Natural killer cell (primary cell): ENCODE data around the gene RYR2. TPM values are rescaled to one million over a fixed set of nuclear protein-coding genes. Genes with fewer than 3 reads are reported as not detected.

Source experiments
- ATAC-seq, 3 donors: fragments of 150-1000 bp in 2 of 3; fragments of 200-7000 bp in 1 of 3; cut with Tn5 transposase; 1 replicate in 1 of 3; 2 replicates in 2 of 3; pipeline ENCODE4 v1.10.0; 2021; ENCODE audit warnings: mild to moderate bottlenecking in 2 of 3, moderate library complexity in 2 of 3
- DNase-seq, 2 donors: peaks; one replicate each; pipeline versions ENCODE4 v3.0.0 to v3.0.0-alpha.2; 2013 to 2021; ENCODE audit warnings: mixed read lengths in 1 of 2
- H3K27ac ChIP-seq: one replicate; pipeline ENCODE4 v1.5.1; 2013; ENCODE audit warnings: mild to moderate bottlenecking, low read length
- H3K27me3 ChIP-seq: one replicate; pipeline ENCODE4 v1.6.1; 2013; ENCODE audit warnings: low read length; ENCODE audit not compliant: control insufficient read depth, insufficient read depth
- H3K36me3 ChIP-seq: one replicate; pipeline ENCODE4 v1.6.1; 2013; ENCODE audit warnings: low read length; ENCODE audit not compliant: control insufficient read depth, insufficient read depth
- H3K4me1 ChIP-seq: one replicate; pipeline ENCODE4 v1.6.1; 2013; ENCODE audit warnings: low read length; ENCODE audit not compliant: control insufficient read depth, insufficient read depth
- H3K4me3 ChIP-seq: one replicate; pipeline ENCODE4 v1.5.1; 2013; ENCODE audit warnings: low read length
- H3K9me3 ChIP-seq: one replicate; pipeline ENCODE4 v1.6.1; 2013; ENCODE audit warnings: low read length; ENCODE audit not compliant: control insufficient read depth, insufficient read depth
- H3K27ac Mint-ChIP-seq, 2 donors: one replicate each; pipeline ENCODE4 v1.8.0; 2022; ENCODE audit warnings: mild to moderate bottlenecking in 2 of 2, mixed read lengths in 2 of 2, moderate library complexity in 1 of 2
- H3K27me3 Mint-ChIP-seq, 2 donors: one replicate each; pipeline ENCODE4 v1.8.0; 2022; ENCODE audit warnings: low read depth in 2 of 2, mixed read lengths in 2 of 2
- H3K36me3 Mint-ChIP-seq: one replicate; pipeline ENCODE4 v1.8.0; 2022; ENCODE audit warnings: mixed read lengths
- H3K4me1 Mint-ChIP-seq, 2 donors: one replicate each; pipeline ENCODE4 v1.8.0; 2022; ENCODE audit warnings: mixed read lengths in 2 of 2
- H3K4me3 Mint-ChIP-seq: one replicate; pipeline ENCODE4 v1.8.0; 2022; ENCODE audit warnings: mild to moderate bottlenecking, moderate library complexity, mixed read lengths
- H3K9me3 Mint-ChIP-seq, 2 donors: one replicate each; pipeline ENCODE4 v1.8.0; 2022; ENCODE audit warnings: mixed read lengths in 2 of 2
- WGBS: methylation state at CpG from one replicate; pipeline ENCODE4 v1.1.7; 2013; ENCODE audit warnings: missing lambda C conversion rate; ENCODE audit not compliant: insufficient coverage; 5-methylcytosine and 5-hydroxymethylcytosine counted together
- intact Hi-C: fragments of 100-400 bp; cut with micrococcal nuclease; formaldehyde crosslinking; loops from one replicate; pipeline ENCODE4 v1.14.2; 2022
- total RNA-seq, 4 donors: library from RNA; stranded (reverse); fragments of 120-200 nt in 1 of 4; gene quantifications; one replicate each; pipeline versions ENCODE4 v1.2.3 to v1.2.4, GENCODE V29; 2013 to 2022
- TF ChIP-seq, protein P1 (sequence below): fragments of 200-600 bp; IDR thresholded peaks from one replicate; pipeline ENCODE4 v1.8.0; 2022; ENCODE audit warnings: antibody characterized with exemption

RYR2 gene
- total RNA-seq, 3 donors from 2014 or later (not counting 1 experiment from before 2014, with no cell fraction given): 0.13 to 1.2 (median 0.38) TPM

DNA sequence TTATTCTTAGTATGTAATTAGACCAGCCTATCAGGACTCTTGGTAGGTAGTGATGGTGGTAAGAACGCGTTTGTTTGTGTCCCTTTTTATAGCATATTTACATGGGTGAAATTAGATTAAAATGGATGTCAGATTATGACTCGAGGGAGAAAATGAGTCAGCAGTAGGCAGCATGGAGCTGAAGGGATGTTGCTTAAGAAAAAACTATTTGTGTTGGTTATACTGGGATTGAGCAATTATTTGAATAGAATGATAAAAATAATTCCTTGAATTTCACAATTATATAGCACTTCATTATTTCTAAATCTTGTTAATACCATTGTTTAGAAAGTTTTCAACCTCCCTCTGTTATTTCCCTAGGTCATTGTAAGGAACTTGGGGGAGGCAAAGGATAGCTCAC lies 348.8 kb downstream of the RYR2 start:
- Mint-ChIP-seq H3K4me1 (no peaks in the 10 kb centered on the region), H3K36me3 (no peaks in the 10 kb centered on the region), H3K27me3 (peaks cover 0 to 2% of the 10 kb centered on the region in 2 donors), H3K4me3 (no peak overlapping the region), H3K9me3 (peaks cover 2% of the 10 kb centered on the region in 2 donors), H3K27ac (no peak overlapping the region)
- 39% methylated on average over 3 of the region's 3 CpGs for WGBS
- Histone ChIP-seq H3K36me3 (no peaks in the 10 kb centered on the region), H3K27me3 (no peaks in the 10 kb centered on the region), H3K27ac (no peak overlapping the region), H3K4me3 (no peak overlapping the region), H3K4me1 (no peaks in the 10 kb centered on the region), H3K9me3 (no peaks in the 10 kb centered on the region)
- DNase-seq (no peak), ATAC-seq (no peak)
- TF ChIP-seq, protein P1, sequence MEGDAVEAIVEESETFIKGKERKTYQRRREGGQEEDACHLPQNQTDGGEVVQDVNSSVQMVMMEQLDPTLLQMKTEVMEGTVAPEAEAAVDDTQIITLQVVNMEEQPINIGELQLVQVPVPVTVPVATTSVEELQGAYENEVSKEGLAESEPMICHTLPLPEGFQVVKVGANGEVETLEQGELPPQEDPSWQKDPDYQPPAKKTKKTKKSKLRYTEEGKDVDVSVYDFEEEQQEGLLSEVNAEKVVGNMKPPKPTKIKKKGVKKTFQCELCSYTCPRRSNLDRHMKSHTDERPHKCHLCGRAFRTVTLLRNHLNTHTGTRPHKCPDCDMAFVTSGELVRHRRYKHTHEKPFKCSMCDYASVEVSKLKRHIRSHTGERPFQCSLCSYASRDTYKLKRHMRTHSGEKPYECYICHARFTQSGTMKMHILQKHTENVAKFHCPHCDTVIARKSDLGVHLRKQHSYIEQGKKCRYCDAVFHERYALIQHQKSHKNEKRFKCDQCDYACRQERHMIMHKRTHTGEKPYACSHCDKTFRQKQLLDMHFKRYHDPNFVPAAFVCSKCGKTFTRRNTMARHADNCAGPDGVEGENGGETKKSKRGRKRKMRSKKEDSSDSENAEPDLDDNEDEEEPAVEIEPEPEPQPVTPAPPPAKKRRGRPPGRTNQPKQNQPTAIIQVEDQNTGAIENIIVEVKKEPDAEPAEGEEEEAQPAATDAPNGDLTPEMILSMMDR: no peak
- intact Hi-C loops: no loop called here

DNA sequence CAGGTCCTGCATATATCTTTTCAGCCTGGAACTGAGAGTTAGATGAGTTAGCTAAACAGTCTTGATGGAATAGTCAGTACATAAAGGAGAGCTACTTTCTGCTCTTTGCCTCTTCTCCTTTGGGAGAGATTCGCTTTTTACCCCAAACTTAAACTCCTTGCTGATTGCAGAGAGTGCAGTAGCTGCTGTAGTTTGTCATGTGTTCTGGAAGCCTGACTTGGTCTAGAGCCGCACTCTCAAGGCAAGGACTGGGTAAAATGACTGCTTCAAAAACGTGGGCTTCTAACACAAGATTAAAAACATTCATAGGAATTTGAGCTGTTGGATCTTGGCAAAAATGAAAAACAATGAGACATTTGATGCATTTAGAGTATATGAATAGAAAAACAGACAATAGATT lies 351.6 kb downstream of the RYR2 start:
- Mint-ChIP-seq H3K36me3 (no peaks in the 10 kb centered on the region), H3K9me3 (peaks cover 3% of the 10 kb centered on the region in 2 donors), H3K4me3 (no peak overlapping the region), H3K27me3 (peaks cover 0 to 3% of the 10 kb centered on the region in 2 donors), H3K27ac (no peak overlapping the region), H3K4me1 (no peaks in the 10 kb centered on the region)
- 53% methylated on average over 3 of the region's 3 CpGs for WGBS
- no peak for DNase-seq
- Histone ChIP-seq H3K4me1 (no peaks in the 10 kb centered on the region), H3K27ac (no peak overlapping the region), H3K36me3 (no peaks in the 10 kb centered on the region), H3K9me3 (no peaks in the 10 kb centered on the region), H3K4me3 (no peak overlapping the region), H3K27me3 (no peaks in the 10 kb centered on the region)
- TF ChIP-seq, protein P1: no peak
- ATAC-seq: no peak
- intact Hi-C loops: no loop called here

GRCh38 chr1:237394281-237394680 lies 352.3 kb downstream of the RYR2 start:
- 53% methylated on average over 1 of the region's 2 CpGs for WGBS
- intact Hi-C loops: no loop called here

GRCh38 chr1:237396426-237396825 lies 354.4 kb downstream of the RYR2 start:
- Histone ChIP-seq H3K36me3 (no peaks in the 10 kb centered on the region), H3K4me3 (no peak overlapping the region), H3K27me3 (no peaks in the 10 kb centered on the region), H3K9me3 (peaks cover 8% of the 10 kb centered on the region), H3K27ac (no peak overlapping the region), H3K4me1 (no peaks in the 10 kb centered on the region)
- ATAC-seq: no peak
- peaks cover 6 to 12% of the 10 kb centered on the region in 2 donors for H3K9me3 Mint-ChIP-seq
- TF ChIP-seq, protein P1: no peak
- no CpG with 5 or more reads among the region's 1 CpG for WGBS
- no peak overlapping the region for H3K4me3 Mint-ChIP-seq
- no peak overlapping the region for H3K27ac Mint-ChIP-seq
- intact Hi-C loops: no loop called here
- peaks cover 0 to 3% of the 10 kb centered on the region in 2 donors for H3K27me3 Mint-ChIP-seq
- no peak for DNase-seq
- no peaks in the 10 kb centered on the region for H3K4me1 Mint-ChIP-seq
- no peaks in the 10 kb centered on the region for H3K36me3 Mint-ChIP-seq

More at GRCh38 chr1:237394281-237394680, 352.3 kb downstream of the RYR2 start:
- no peaks in the 10 kb centered on the region for H3K4me1 ChIP-seq
- DNase-seq (no peak), ATAC-seq (no peak)
- no peaks in the 10 kb centered on the region for H3K27me3 ChIP-seq
- peaks cover 0 to 3% of the 10 kb centered on the region in 2 donors for H3K27me3 Mint-ChIP-seq
- H3K27ac Mint-ChIP-seq: no peak overlapping the region
- H3K4me3 Mint-ChIP-seq: no peak overlapping the region
- H3K36me3 ChIP-seq: no peaks in the 10 kb centered on the region
- no peaks in the 10 kb centered on the region for H3K4me1 Mint-ChIP-seq
- TF ChIP-seq, protein P1: no peak
- no peak overlapping the region for H3K27ac ChIP-seq
- H3K9me3 Mint-ChIP-seq: peaks cover 3% of the 10 kb centered on the region in 2 donors
- H3K36me3 Mint-ChIP-seq: no peaks in the 10 kb centered on the region
- H3K4me3 ChIP-seq: no peak overlapping the region
- H3K9me3 ChIP-seq: peaks cover 4% of the 10 kb centered on the region
